ENCODE data around the gene CAMK1D. TPM values are rescaled to one million over a fixed set of nuclear protein-coding genes. Genes with fewer than 3 reads are reported as not detected.

The CAMK1D gene
- total and polyA plus RNA-seq, 2 of the 4 experiments (the other 2 are of a cell fraction): 5.0 to 5.3 TPM

GRCh38 chr10:12432402-12433189 is 83.2 kb downstream of the CAMK1D start:
- ChIA-PET CTCF (no interaction called here), POLR2A (ENCODE audit: unreplicated experiment) (no interaction called here)
- in situ Hi-C loops (cut with MboI; ENCODE audit: low sequenced_read_pairs) (no loop called here), intact Hi-C loops (cut with micrococcal nuclease) (no loop called here), dilution Hi-C loops (cut with HindIII; ENCODE audit: low sequenced_read_pairs, unreplicated experiment) (no loop called here)
- DNase-seq (no peak), ATAC-seq (ENCODE audit: low read depth) (no peak)
- H3K23ac ChIP-seq (ENCODE audit: low read depth, low read length): no peak overlapping the region
- H3K4me1 ChIP-seq (ENCODE audit: control insufficient read depth, insufficient read depth, low read length): no peaks in the 10 kb centered on the region
- no peaks in the 10 kb centered on the region for H3K9me3 ChIP-seq (ENCODE audit: control insufficient read depth, insufficient read depth, low read length)
- H3K36me3 ChIP-seq (ENCODE audit: control insufficient read depth, insufficient read depth, low read length): no peaks in the 10 kb centered on the region
- no peaks in the 10 kb centered on the region for H3K9me1 ChIP-seq (ENCODE audit: insufficient read depth, low read length)
- H3K14ac ChIP-seq (replicated peaks; ENCODE audit: low read depth, low read length): no peak overlapping the region
- H3K27me3 ChIP-seq (ENCODE audit: control insufficient read depth, insufficient read depth, low read length): peaks cover 23% of the 10 kb centered on the region
- H3K9ac ChIP-seq (ENCODE audit: low read depth, low read length): no peak overlapping the region
- H4K8ac ChIP-seq (ENCODE audit: low read depth in 2 of 2, low read length in 2 of 2): no peak overlapping the region
- H3K4me3 ChIP-seq (ENCODE audit: insufficient read depth, low read depth, low read length): no peak overlapping the region
- H2BK5ac ChIP-seq (ENCODE audit: low read depth, low read length, poor library complexity, severe bottlenecking): no peak overlapping the region
- 68 to 100% methylated on average over 1 to 4 of the region's 13 CpGs for WGBS, 2 experiments (ENCODE audit: extremely low coverage in 2 of 2, insufficient read length in 1 of 2)
- H2AK9ac ChIP-seq (replicated peaks; ENCODE audit: low read depth, low read length, poor library complexity): peak overlapping the region; percentile 5
- no TSS peak for BruUV-seq (replicated peaks)
- no peak overlapping the region for H2BK15ac ChIP-seq (ENCODE audit: low read depth, low read length)
- H4K5ac ChIP-seq (ENCODE audit: low read depth, low read length): no peak overlapping the region
- H4K20me1 ChIP-seq (ENCODE audit: insufficient read depth, low read length): peaks cover 6% of the 10 kb centered on the region; the same call in 1 of the 2 replicates
- no peak for TF ChIP-seq CTCF (conservative IDR thresholded peaks at IDR 0.05; ENCODE audit: low read depth, low read length)
- no peak for TF ChIP-seq RAD21 (IDR thresholded peaks at IDR 0.05; ENCODE audit: low read length)
- no peak for TF ChIP-seq SMC3 (IDR thresholded peaks at IDR 0.05; ENCODE audit: low read depth, low read length)
- no peak for TF ChIP-seq CEBPB (IDR thresholded peaks at IDR 0.05; ENCODE audit: low read depth, low read length)
- TF ChIP-seq NFE2L2 (IDR thresholded peaks at IDR 0.05; ENCODE audit: low read depth, low read length): no peak
- TF ChIP-seq POLR2A (IDR thresholded peaks at IDR 0.05; ENCODE audit: low read depth, low read length): no peak
- TF ChIP-seq RCOR1 (IDR thresholded peaks at IDR 0.05; ENCODE audit: insufficient replicate concordance, low read length): no peak
- TF ChIP-seq CHD1 (IDR thresholded peaks at IDR 0.05; ENCODE audit: low read depth, low read length): no peak
- no peak for TF ChIP-seq USF2 (IDR thresholded peaks at IDR 0.05; ENCODE audit: low read depth, low read length)
- TF ChIP-seq BHLHE40 (IDR thresholded peaks at IDR 0.05; ENCODE audit: low read depth, low read length): no peak
- no peak for TF ChIP-seq ELK1 (IDR thresholded peaks at IDR 0.05; ENCODE audit: borderline replicate concordance, low read depth, low read length)
- H2BK20ac ChIP-seq (ENCODE audit: low read depth, low read length): no peak overlapping the region
- H2BK120ac ChIP-seq (ENCODE audit: low read depth, low read length): no peak overlapping the region
- H4K91ac ChIP-seq (ENCODE audit: insufficient read depth, low read depth, low read length): no peak overlapping the region
- H3K4ac ChIP-seq (ENCODE audit: low read depth, low read length): no peak overlapping the region
- H3K27ac ChIP-seq (ENCODE audit: insufficient read depth, low read length): no peak overlapping the region
- no peaks in the 10 kb centered on the region for H3K79me1 ChIP-seq (ENCODE audit: low read depth in 1 of 2, low read length in 2 of 2)
- no peak overlapping the region for H2AK5ac ChIP-seq (ENCODE audit: low read depth, low read length)
- H2AFZ ChIP-seq (replicated peaks; ENCODE audit: low read length, poor library complexity): no peak overlapping the region
- H3K4me2 ChIP-seq (ENCODE audit: low read depth, low read length): no peak overlapping the region
- no peak overlapping the region for H3K56ac ChIP-seq (ENCODE audit: extremely low read depth, insufficient read depth, low read length)
- H3K18ac ChIP-seq (ENCODE audit: low read depth, low read length): no peak overlapping the region

Measured in IMR-90 (cell line).